Mucosa of descending colon (tissue), 3 donors: Measurements from ENCODE around the gene WDR74. TPM values are rescaled to one million over a fixed set of nuclear protein-coding genes. Genes with fewer than 3 reads are reported as not detected.

Source experiments
- ATAC-seq: fragments of 200-7000 bp; cut with Tn5 transposase; one replicate; pipeline ENCODE4 v1.9.1; 2020; ENCODE audit warnings: mild to moderate bottlenecking, moderate library complexity
- DNase-seq, 3 donors: peaks; one replicate each; pipeline ENCODE4 v3.0.0-alpha.2; 2020
- H3K36me3 ChIP-seq: fragments of 200-600 bp; one replicate; pipeline ENCODE4 v1.8.0; 2021; ENCODE audit warnings: low read depth, mild to moderate bottlenecking
- H3K4me1 ChIP-seq: fragments of 200-600 bp; one replicate; pipeline ENCODE4 v1.8.0; 2021; ENCODE audit warnings: low read depth, mild to moderate bottlenecking
- H3K4me3 ChIP-seq: fragments of 200-600 bp; one replicate; pipeline ENCODE4 v1.8.0; 2021; ENCODE audit warnings: mild to moderate bottlenecking
- H3K9me3 ChIP-seq: fragments of 200-600 bp; one replicate; pipeline ENCODE4 v1.8.0; 2021; ENCODE audit warnings: mild to moderate bottlenecking
- CTCF ChIP-seq: fragments of 200-600 bp; IDR thresholded peaks from one replicate; pipeline ENCODE4 v1.8.0; 2022; ENCODE audit warnings: antibody characterized with exemption, mild to moderate bottlenecking
- intact Hi-C, 2 donors: fragments of 100-400 bp; cut with DNase I in 1 of 2; cut with micrococcal nuclease in 1 of 2; formaldehyde crosslinking; loops; one replicate each; pipeline versions ENCODE4 v1.11.0 to v1.11.1; 2022; cut with DNase I, micrococcal nuclease
- long read RNA-seq, 2 donors: library from polyadenylated mRNA; unstranded; transcript quantifications; one replicate each; pipeline ENCODE4 v2.0.0, GENCODE V29; 2019 to 2021
- total RNA-seq, 3 donors: library from RNA; stranded (reverse); fragmentation: NEBNext Ultra II Directional in 2 of 3; extraction: Animal tissue kit (Norgen Biotek cat#: 25700) in 2 of 3; gene quantifications; one replicate each; pipeline versions ENCODE4 v1.2.1 to v1.2.4, GENCODE V29; 2021 to 2023
- donor health status: DM: no; HTN: no; CAD: no; lungs with moderate emphysema.
- donor health status: DM: no; HTN: no; CAD: no.
- donor health status: DM: no; HTN: yes; CAD: no.

WDR74 gene
- total RNA-seq = 10 to 100 TPM; 35.0 to 42.4 (median 38.8) TPM
- long read RNA-seq, donor 1, transcript WDR74-201 (11 exons, 1,289 nt) = major isoform, 26 of 32 reads
- long read RNA-seq, donor 1, partial matches to known transcripts = 0 of 32 reads
- long read RNA-seq, donor 1, other reads (novel, unspliced or antisense) = 6 of 32 reads
- long read RNA-seq, donor 2, transcript WDR74-201 (11 exons, 1,289 nt) = major isoform, 19 of 25 reads
- long read RNA-seq, donor 2, partial matches to known transcripts = 1 of 25 reads
- long read RNA-seq, donor 2, other reads (novel, unspliced or antisense) = 4 of 25 reads

GRCh38 chr11:62839050-62839945 lies at the start of gene WDR74:
TSS of gene WDR74 (minus strand) at chr11:62839590. CDS start at chr11:62839570, 20 bp downstream.
- Histone ChIP-seq H3K4me3 (peak within 1 kb of the TSS; percentile 64), H3K36me3 (no peaks in the 10 kb centered on the region), H3K9me3 (no peaks in the 10 kb centered on the region), H3K4me1 (peaks cover 8% of the 10 kb centered on the region)
- peak; percentile 94 to 97 (median 96) for DNase-seq
- intact Hi-C loops = no loop called here
- no peak for TF ChIP-seq CTCF
- ATAC-seq = peak; percentile 77

DNA sequence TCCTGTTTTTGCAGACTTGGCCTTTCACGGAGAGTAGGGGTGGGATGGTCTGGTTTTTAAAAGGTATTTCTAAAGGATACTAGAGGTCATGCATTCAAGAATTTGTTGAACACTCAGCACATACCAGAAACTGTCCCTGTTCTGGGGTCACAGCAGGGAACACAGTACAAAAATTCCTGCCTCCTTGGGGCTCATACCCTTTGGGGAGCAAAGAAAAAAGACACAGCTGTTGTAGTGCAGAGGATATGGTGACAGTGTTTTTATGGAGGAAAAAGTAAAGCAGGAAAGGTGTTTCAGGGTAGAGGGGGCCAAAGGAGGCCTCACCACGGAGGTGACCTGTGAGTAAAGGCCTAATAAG lies 49.7 kb upstream of the WDR74 start:
- Histone ChIP-seq H3K36me3 (peaks cover 17% of the 10 kb centered on the region), H3K9me3 (no peaks in the 10 kb centered on the region), H3K4me1 (peaks cover 17% of the 10 kb centered on the region), H3K4me3 (no peak overlapping the region)
- no peak for DNase-seq
- ATAC-seq = no peak
- intact Hi-C loops = loop anchor here in 1 of 2 donors (10.0 kb wide), 1 partner anchor 676 kb away; the partner anchor contains the start of gene PLAAT2
- TF ChIP-seq CTCF = no peak

DNA sequence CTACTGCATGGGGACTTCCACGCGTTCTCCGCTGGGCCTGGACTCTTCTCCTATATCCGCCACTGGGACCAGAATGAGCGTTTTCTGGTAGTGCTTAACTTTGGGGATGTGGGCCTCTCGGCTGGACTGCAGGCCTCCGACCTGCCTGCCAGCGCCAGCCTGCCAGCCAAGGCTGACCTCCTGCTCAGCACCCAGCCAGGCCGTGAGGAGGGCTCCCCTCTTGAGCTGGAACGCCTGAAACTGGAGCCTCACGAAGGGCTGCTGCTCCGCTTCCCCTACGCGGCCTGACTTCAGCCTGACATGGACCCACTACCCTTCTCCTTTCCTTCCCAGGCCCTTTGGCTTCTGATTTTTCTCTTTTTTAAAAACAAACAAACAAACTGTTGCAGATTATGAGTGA lies 49.0 kb upstream of the WDR74 start:
- no peak for ATAC-seq
- peaks cover 20% of the 10 kb centered on the region for H3K36me3 ChIP-seq
- DNase-seq = no peak

DNA sequence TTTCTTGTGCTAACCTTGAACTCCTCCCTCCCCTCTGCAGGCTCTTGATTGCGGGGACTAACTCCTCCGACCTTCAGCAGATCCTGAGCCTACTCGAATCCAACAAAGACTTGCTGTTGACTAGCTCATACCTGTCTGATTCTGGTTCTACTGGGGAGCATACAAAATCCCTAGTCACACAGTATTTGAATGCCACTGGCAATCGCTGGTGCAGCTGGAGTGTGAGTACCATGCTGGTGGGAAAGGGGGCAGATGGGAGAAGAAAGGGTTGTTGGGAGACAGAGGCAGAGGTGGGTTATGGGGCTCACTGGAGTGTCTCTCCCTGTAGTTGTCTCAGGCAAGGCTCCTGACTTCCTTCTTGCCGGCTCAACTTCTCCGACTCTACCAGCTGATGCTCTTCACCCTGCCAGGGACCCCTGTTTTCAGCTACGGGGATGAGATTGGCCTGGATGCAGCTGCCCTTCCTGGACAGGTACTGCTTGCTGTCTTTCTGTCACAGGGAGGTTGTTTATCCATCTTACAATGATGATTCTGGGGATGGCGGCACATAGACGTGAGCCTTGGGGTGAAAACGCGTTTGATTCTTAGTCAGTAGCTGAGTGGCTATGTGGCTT lies 45.9 kb upstream of the WDR74 start:
- Histone ChIP-seq H3K4me3 (no peak overlapping the region), H3K36me3 (peaks cover 22% of the 10 kb centered on the region), H3K4me1 (peaks cover 41% of the 10 kb centered on the region), H3K9me3 (no peaks in the 10 kb centered on the region)
- TF ChIP-seq CTCF = no peak
- ATAC-seq (no peak), DNase-seq (no peak)
- intact Hi-C loops = loop anchor here in 1 of 2 donors (10.0 kb wide), 1 partner anchor 680 kb away; the partner anchor contains the start of gene PLAAT2

More for the DNA sequence above, 49.0 kb upstream of the WDR74 start:
- Histone ChIP-seq H3K9me3 (no peaks in the 10 kb centered on the region), H3K4me1 (peaks cover 24% of the 10 kb centered on the region), H3K4me3 (no peak overlapping the region)
- no peak for TF ChIP-seq CTCF
- intact Hi-C loops = loop anchor here in 1 of 2 donors (10.0 kb wide), 1 partner anchor 676 kb away; the partner anchor contains the start of gene PLAAT2

DNA sequence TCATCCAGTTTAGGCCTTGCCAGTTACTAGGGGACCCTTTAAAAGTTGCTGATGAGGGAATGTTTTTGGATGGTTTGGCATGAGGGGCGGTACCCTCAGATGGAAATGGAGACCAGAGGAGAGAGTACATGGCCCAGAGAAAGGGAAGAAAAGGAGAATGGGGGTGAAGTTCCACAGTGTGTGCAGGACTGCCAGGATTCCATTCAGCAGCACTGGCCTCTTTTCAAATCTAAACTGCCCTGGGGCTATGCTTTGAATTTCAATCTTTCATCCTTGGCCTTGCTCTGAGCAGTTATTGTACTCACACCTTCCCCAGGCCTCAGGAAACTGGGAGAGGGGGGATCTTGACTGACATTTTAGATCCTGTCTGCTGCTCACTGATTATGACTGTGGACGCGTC lies 44.3 kb upstream of the WDR74 start:
- no peak for TF ChIP-seq CTCF
- DNase-seq (no peak), ATAC-seq (no peak)
- H3K4me3 ChIP-seq = no peak overlapping the region
- intact Hi-C loops = loop anchor here in 1 of 2 donors (10.0 kb wide), 1 partner anchor 681 kb away; the partner anchor contains the start of gene PLAAT2
- no peaks in the 10 kb centered on the region for H3K9me3 ChIP-seq
- H3K4me1 ChIP-seq = peaks cover 32% of the 10 kb centered on the region
- H3K36me3 ChIP-seq = peaks cover 20% of the 10 kb centered on the region
